H1 (cell line): Measurements from ENCODE around the gene DCANP1. TPM values are rescaled to one million over a fixed set of nuclear protein-coding genes. Genes with fewer than 3 reads are reported as not detected.

Source experiments
- CTCF ChIA-PET: fragments of 300-600 bp; sonication (Branson Sonifier 250); formaldehyde crosslinking; loops from one replicate; lab custom pipeline; 2021; ENCODE audit not compliant: partially characterized antibody; lab: Charles Lee
- POLR2A ChIA-PET: fragments of 300-600 bp; sonication (Branson Sonifier 250); formaldehyde crosslinking; loops from one replicate; lab custom pipeline; 2021; ENCODE audit warnings: inconsistent platforms; ENCODE audit not compliant: partially characterized antibody; lab: Charles Lee
- DNase-seq, 2 experiments: peaks; one replicate each; pipeline versions ENCODE4 v3.0.0 to v3.0.0-alpha.2; 2010 to 2022; ENCODE audit warnings: low spot score in 2 of 2, low read depth in 1 of 2, mixed read lengths in 1 of 2
- FAIRE-seq: peaks from 2 replicates; lab custom pipeline; 2011; peaks lifted over from hg19 to GRCh38; lab: Jason Lieb, UNC
- H2AFZ ChIP-seq: 2 replicates; pipeline ENCODE4 v1.8.1; 2012; ENCODE audit warnings: low read length, inconsistent platforms
- H2AK5ac ChIP-seq: 2 replicates; pipeline ENCODE4 v1.6.1; 2013; ENCODE audit warnings: low read depth, low read length
- H2BK120ac ChIP-seq: replicated peaks from 2 replicates; pipeline ENCODE3; 2013; ENCODE audit warnings: low read depth, low read length, inconsistent platforms
- H2BK12ac ChIP-seq: 2 replicates; pipeline ENCODE4 v1.6.1; 2013; ENCODE audit warnings: low read depth, low read length
- H2BK15ac ChIP-seq: 2 replicates; pipeline ENCODE4 v1.6.1; 2013; ENCODE audit warnings: low read length
- H2BK20ac ChIP-seq: 2 replicates; pipeline ENCODE4 v1.6.1; 2013; ENCODE audit warnings: low read length
- H2BK5ac ChIP-seq: 2 replicates; pipeline ENCODE4 v1.6.1; 2013; ENCODE audit warnings: low read depth, low read length
- H3K14ac ChIP-seq: 2 replicates; pipeline ENCODE4 v1.6.1; 2013; ENCODE audit warnings: inconsistent platforms; ENCODE audit not compliant: insufficient read length
- H3K18ac ChIP-seq: 2 replicates; pipeline ENCODE4 v1.6.1; 2013; ENCODE audit warnings: low read length; ENCODE audit errors: extremely low read depth
- H3K23ac ChIP-seq: 2 replicates; pipeline ENCODE4 v1.6.1; 2013; ENCODE audit warnings: inconsistent platforms; ENCODE audit not compliant: insufficient read length
- H3K23me2 ChIP-seq: 2 replicates; pipeline ENCODE4 v1.6.1; 2013; ENCODE audit warnings: low read depth, low read length
- H3K27ac ChIP-seq: 2 replicates; pipeline ENCODE4 v1.6.1; 2011; ENCODE audit warnings: low read depth, low read length, inconsistent platforms
- H3K27me3 ChIP-seq, 4 experiments: replicated peaks in 1 of 4; 1 replicate in 1 of 4; 2 replicates in 3 of 4; pipeline versions ENCODE4 v1.6.1 to v1.8.1; 2011 to 2013; ENCODE audit warnings: low read length in 3 of 4, mild to moderate bottlenecking in 3 of 4, inconsistent platforms in 2 of 4, mixed read lengths in 2 of 4, moderate library complexity in 1 of 4; ENCODE audit not compliant: control insufficient read depth in 3 of 4, insufficient read depth in 3 of 4; ENCODE audit errors: extremely low read depth in 1 of 4
- H3K36me3 ChIP-seq, 4 experiments: 2 replicates each; pipeline versions ENCODE4 v1.6.1 to v1.8.1; 2011 to 2013; ENCODE audit warnings: mild to moderate bottlenecking in 4 of 4, low read length in 3 of 4, moderate library complexity in 2 of 4, control low read depth in 1 of 4, inconsistent platforms in 1 of 4; ENCODE audit not compliant: insufficient read depth in 4 of 4, control insufficient read depth in 2 of 4
- H3K4ac ChIP-seq: replicated peaks from 2 replicates; pipeline ENCODE3; 2013; ENCODE audit warnings: low read length, low read depth, mixed read lengths, inconsistent platforms; ENCODE audit not compliant: insufficient read length
- H3K4me1 ChIP-seq, 4 experiments: replicated peaks in 1 of 4; 1 replicate in 1 of 4; 2 replicates in 3 of 4; pipeline versions ENCODE4 v1.6.1 to v1.8.1; 2011 to 2013; ENCODE audit warnings: low read length in 3 of 4, inconsistent platforms in 2 of 4, mixed read lengths in 1 of 4; ENCODE audit not compliant: insufficient read depth in 4 of 4, control insufficient read depth in 3 of 4
- H3K4me2 ChIP-seq, 2 experiments: 2 replicates each; pipeline versions ENCODE4 v1.6.1 to v1.8.1; 2011 to 2013; ENCODE audit warnings: low read depth in 2 of 2, low read length in 2 of 2, control low read depth in 1 of 2, inconsistent platforms in 1 of 2, mild to moderate bottlenecking in 1 of 2; ENCODE audit not compliant: insufficient read depth in 1 of 2
- H3K4me3 ChIP-seq, 4 experiments: fragments of 200-600, 300-600 bp in 1 of 4; sonication (generic), shearing (Covaris generic), sonication (Bioruptor Twin) in 1 of 4; 2 replicates each; pipeline versions ENCODE4 v1.5.1 to v1.8.1; 2011 to 2016; ENCODE audit warnings: low read length in 4 of 4, low read depth in 3 of 4, control low read depth in 2 of 4, inconsistent platforms in 2 of 4, mild to moderate bottlenecking in 2 of 4, mixed read lengths in 1 of 4, moderate library complexity in 1 of 4; ENCODE audit not compliant: insufficient read depth in 2 of 4; ENCODE audit errors: extremely low read depth in 1 of 4
- H3K56ac ChIP-seq: replicated peaks from 2 replicates; pipeline ENCODE3; 2013; ENCODE audit warnings: low read depth, mild to moderate bottlenecking, mixed read lengths, low read length, inconsistent platforms; ENCODE audit not compliant: insufficient read length
- H3K79me1 ChIP-seq: 2 replicates; pipeline ENCODE4 v1.6.1; 2013; ENCODE audit warnings: low read depth, low read length, control low read depth
- H3K79me2 ChIP-seq, 2 experiments: 2 replicates each; pipeline versions ENCODE4 v1.6.1 to v1.8.1; 2012 to 2013; ENCODE audit warnings: low read length in 2 of 2, mild to moderate bottlenecking in 2 of 2, inconsistent platforms in 1 of 2; ENCODE audit not compliant: insufficient read depth in 2 of 2, control insufficient read depth in 1 of 2
- H3K9ac ChIP-seq, 4 experiments: replicated peaks in 1 of 4; 1 replicate in 1 of 4; 2 replicates in 3 of 4; pipeline versions ENCODE4 v1.6.1 to v1.8.1; 2011 to 2013; ENCODE audit warnings: low read depth in 3 of 4, low read length in 3 of 4, control low read depth in 2 of 4, mild to moderate bottlenecking in 2 of 4, moderate library complexity in 2 of 4, inconsistent platforms in 1 of 4; ENCODE audit errors: extremely low read depth in 1 of 4
- H3K9me3 ChIP-seq, 2 experiments: 2 replicates each; pipeline versions ENCODE4 v1.6.1 to v1.8.1; 2012 to 2013; ENCODE audit warnings: mild to moderate bottlenecking in 2 of 2, moderate library complexity in 2 of 2, control low read depth in 1 of 2, inconsistent platforms in 1 of 2, low read depth in 1 of 2, low read length in 1 of 2, mixed read lengths in 1 of 2; ENCODE audit not compliant: insufficient read depth in 2 of 2
- H4K20me1 ChIP-seq, 2 experiments: replicated peaks in 1 of 2; 2 replicates each; pipeline versions ENCODE3 to v1.8.1; 2011 to 2013; ENCODE audit warnings: inconsistent platforms in 2 of 2, low read length in 2 of 2, mild to moderate bottlenecking in 1 of 2; ENCODE audit not compliant: insufficient read depth in 2 of 2, control insufficient read depth in 1 of 2
- H4K5ac ChIP-seq: 2 replicates; pipeline ENCODE4 v1.6.1; 2013; ENCODE audit warnings: low read length, low read depth, mixed read lengths, inconsistent platforms; ENCODE audit not compliant: insufficient read length
- H4K8ac ChIP-seq: 2 replicates; pipeline ENCODE4 v1.8.0; 2013; ENCODE audit warnings: mild to moderate bottlenecking, moderate library complexity, low read length, inconsistent platforms; ENCODE audit not compliant: insufficient read depth; ENCODE audit errors: extremely low read depth
- H4K91ac ChIP-seq: replicated peaks from 2 replicates; pipeline ENCODE3; 2013; ENCODE audit warnings: low read length, mixed read lengths, inconsistent platforms; ENCODE audit not compliant: insufficient read length
- ASH2L ChIP-seq: fragments of 200-600, 300-600 bp; sonication (generic); IDR thresholded peaks from one replicate; pipeline ENCODE4 v1.7.1; 2017; ENCODE audit warnings: low read length
- EGR1 ChIP-seq: IDR thresholded peaks from 2 replicates; pipeline ENCODE4 v1.6.1; 2011; ENCODE audit warnings: low read depth, low read length, borderline replicate concordance
- NANOG ChIP-seq: IDR thresholded peaks from 2 replicates; pipeline ENCODE4 v1.6.1; 2011; ENCODE audit warnings: low read length, low read depth, mild to moderate bottlenecking, inconsistent platforms; ENCODE audit not compliant: insufficient read depth, poor library complexity, severe bottlenecking
- WGBS, 2 experiments: shearing (Covaris generic) in 1 of 2; methylation state at CpG; one replicate each; pipeline versions ENCODE4 v1.1.6 to v1.1.7; 2013 to 2015; ENCODE audit warnings: low lambda C conversion rate in 2 of 2, mixed read lengths in 2 of 2, inconsistent platforms in 1 of 2, low coverage in 1 of 2, missing lambda C conversion rate in 1 of 2; ENCODE audit not compliant: insufficient replicate concordance in 2 of 2, insufficient coverage in 1 of 2, insufficient read length in 1 of 2; ENCODE audit errors: extremely low coverage in 1 of 2, missing lambda C conversion rate in 1 of 2; 5-methylcytosine and 5-hydroxymethylcytosine counted together
- polyA plus RNA-seq, 7 experiments: library from polyadenylated mRNA; depleted of rRNA in 3 of 7; stranded (reverse) in 5 of 7; unstranded in 2 of 7; fragments of >200 nt in 5 of 7; fragments of 200-250 nt in 2 of 7; gene quantifications; 1 replicate in 5 of 7; 2 replicates in 1 of 7; 4 replicates in 1 of 7; pipeline versions ENCODE4 v1.2.1 to v1.2.3, GENCODE V29; 2011 to 2013; ENCODE audit warnings: missing spikeins in 2 of 7, mixed read lengths in 2 of 7
- total RNA-seq: library from RNA; stranded (reverse); fragmentation: NEBNext Ultra II Directional; extraction: Animal tissue kit (Norgen Biotek cat#: 25700); gene quantifications from 2 replicates; pipeline ENCODE4 v1.2.1, GENCODE V29; 2021

DCANP1 gene
- total and polyA plus RNA-seq, 2 of the 8 experiments (the other 6 are each of a cell fraction or from before 2014, with no cell fraction given), result not detected

- no peak overlapping the region for H3K9ac ChIP-seq
- H2AFZ ChIP-seq, result no peak overlapping the region
- H3K79me2 ChIP-seq, result no peaks in the 10 kb centered on the region
- no peak overlapping the region; the same call in 1 of the 2 replicates for H3K18ac ChIP-seq
- H3K27ac ChIP-seq, result no peak overlapping the region
- peak; percentile 62 to 84 for DNase-seq
- no peak overlapping the region; the same call in 1 of the 2 replicates for H2BK20ac ChIP-seq
- POLR2A ChIA-PET, result interaction anchor here (0.6 to 1.3 kb wide), 5 partner anchors 13 to 58 kb away, joined by 3 to 4 read pairs (median 4); no protein-coding TSS in a partner anchor
- peak; percentile 60 for FAIRE-seq
- H3K4me2 ChIP-seq, result peak overlapping the region; percentile 73 to 76
- H2BK120ac ChIP-seq, result no peak overlapping the region
- H2BK5ac ChIP-seq, result no peak overlapping the region; the same call in 1 of the 2 replicates
- H3K36me3 ChIP-seq, result no peaks in the 10 kb centered on the region
- peaks cover 4 to 47% (median 27%) of the 10 kb centered on the region in 4 experiments for H3K4me1 ChIP-seq
- peak overlapping the region; percentile 32 to 56 (median 46); a peak in 7 of 8 replicates for H3K4me3 ChIP-seq
- H4K20me1 ChIP-seq, result peaks cover 10 to 27% of the 10 kb centered on the region in 2 experiments
- no peak overlapping the region for H2AK5ac ChIP-seq
- H4K8ac ChIP-seq, result peak overlapping the region; percentile 71; the same call in 1 of the 2 replicates
- H3K23me2 ChIP-seq, result peaks cover 20% of the 10 kb centered on the region; the same call in 1 of the 2 replicates
- H3K14ac ChIP-seq, result no peak overlapping the region
- no peaks in the 10 kb centered on the region for H3K9me3 ChIP-seq
- no peak overlapping the region for H2BK15ac ChIP-seq
- H3K27me3 ChIP-seq, result peaks cover 83 to 99% (median 96%) of the 10 kb centered on the region in 4 experiments
- H4K5ac ChIP-seq, result no peak overlapping the region
- WGBS, 2 experiments, result 3% methylated on average over 28 of the region's 44 CpGs; no CpG with 5 or more reads in 1 of the 2 experiments
- CTCF ChIA-PET, result interaction anchor here (0.7 to 9.9 kb wide), 12 partner anchors 11 to 401 kb away, joined by 3 to 137 read pairs (median 6); partner anchors contain the start of gene NEUROG1
- no peak overlapping the region for H4K91ac ChIP-seq
- no peaks in the 10 kb centered on the region for H3K79me1 ChIP-seq
- H3K4ac ChIP-seq, result peak overlapping the region; percentile 28
- no peak overlapping the region for H2BK12ac ChIP-seq
- no peak overlapping the region for H3K23ac ChIP-seq
- no peak overlapping the region for H3K56ac ChIP-seq
- TF ChIP-seq ASH2L, result peak; percentile 79
- TF ChIP-seq NANOG, result peak; percentile 96
- TF ChIP-seq EGR1, result no peak; the same call in 1 of the 2 replicates
Measured at GRCh38 chr5:135488727-135489465, 41.7 kb upstream of the DCANP1 start.
